NCI-H1436 treated with DMSO at 0.1 percent for 48 hours (cell line): ENCODE data around the gene FAM120AOS.

Experiments used
- DNase-seq: peaks from one replicate; lab custom pipeline; 2025; lab: John Stamatoyannopoulos, UW

The FAM120AOS gene

DNA sequence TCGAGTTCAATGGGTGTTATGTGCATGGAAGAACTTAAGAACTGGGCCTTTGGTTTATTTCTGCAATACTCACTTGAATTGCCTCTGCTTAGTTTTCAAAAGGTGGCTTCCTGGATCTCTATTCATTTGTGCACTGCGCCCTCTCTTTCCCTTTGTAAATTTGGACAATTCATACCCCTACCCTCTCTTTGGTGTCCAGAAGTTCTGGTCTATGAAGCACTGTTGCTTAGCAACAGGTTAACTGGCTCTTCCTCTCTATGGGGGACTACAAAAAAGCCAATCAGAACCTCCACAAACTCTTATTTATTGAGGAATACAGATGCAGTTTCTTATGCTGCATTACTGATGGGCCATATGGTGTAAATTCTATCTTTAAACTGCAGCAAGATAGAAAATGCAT lies 15.4 kb downstream of the FAM120AOS start:
- no peak for DNase-seq

DNA sequence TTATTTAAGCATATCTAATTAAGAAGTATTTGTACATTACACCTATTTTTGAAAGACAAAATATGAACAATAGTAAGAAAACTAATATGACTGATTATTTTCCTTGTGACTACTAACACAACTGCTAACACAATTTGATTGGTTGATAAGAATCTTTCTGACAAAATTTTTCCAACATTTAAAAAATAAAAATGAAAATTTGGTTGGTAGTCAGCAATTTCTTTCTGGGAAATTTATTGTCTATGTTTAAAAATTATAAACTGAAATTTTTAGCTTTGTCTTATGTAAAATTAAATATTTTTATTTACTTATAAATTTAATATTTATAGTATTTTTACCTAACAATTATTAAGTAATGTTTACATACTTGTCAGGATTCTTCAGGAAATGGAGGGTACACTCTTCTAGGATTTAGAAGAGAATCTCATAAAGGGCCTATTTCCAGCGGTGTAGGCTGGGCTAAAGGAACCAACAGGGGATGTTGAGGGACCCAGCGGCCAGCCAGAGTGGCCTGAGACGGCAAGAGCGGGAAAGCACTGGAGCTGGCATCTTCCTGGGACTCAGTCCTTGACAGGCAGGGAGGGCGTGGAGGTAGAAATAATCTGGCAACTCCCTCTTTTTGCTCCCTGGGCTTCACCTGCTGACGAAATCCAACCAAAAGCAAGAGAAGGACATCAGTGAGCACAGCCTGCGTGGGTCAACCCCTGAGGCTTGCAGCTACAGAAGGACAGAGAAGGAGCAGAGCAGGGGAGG lies 16.6 kb downstream of the FAM120AOS start:
- DNase-seq = no peak

DNA sequence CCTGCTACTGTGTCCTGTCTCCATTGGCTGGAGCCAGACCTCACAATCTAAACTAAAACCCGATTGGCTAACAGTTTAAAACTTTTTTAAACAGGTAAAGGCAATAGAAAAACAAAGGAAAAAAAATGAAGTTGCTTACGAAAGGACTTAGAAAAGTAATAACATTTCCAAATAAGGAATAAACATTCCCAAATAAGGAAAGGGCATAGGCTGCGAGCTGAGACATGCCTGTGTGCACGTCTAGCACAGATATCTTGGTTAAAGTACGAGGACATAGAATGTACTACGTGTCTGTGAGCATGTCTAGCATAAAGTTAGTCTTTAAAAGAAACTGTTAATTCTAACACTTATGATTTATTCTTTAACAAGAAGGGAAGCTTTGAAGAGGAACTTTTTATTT lies 17.2 kb downstream of the FAM120AOS start:
- no peak for DNase-seq

DNA sequence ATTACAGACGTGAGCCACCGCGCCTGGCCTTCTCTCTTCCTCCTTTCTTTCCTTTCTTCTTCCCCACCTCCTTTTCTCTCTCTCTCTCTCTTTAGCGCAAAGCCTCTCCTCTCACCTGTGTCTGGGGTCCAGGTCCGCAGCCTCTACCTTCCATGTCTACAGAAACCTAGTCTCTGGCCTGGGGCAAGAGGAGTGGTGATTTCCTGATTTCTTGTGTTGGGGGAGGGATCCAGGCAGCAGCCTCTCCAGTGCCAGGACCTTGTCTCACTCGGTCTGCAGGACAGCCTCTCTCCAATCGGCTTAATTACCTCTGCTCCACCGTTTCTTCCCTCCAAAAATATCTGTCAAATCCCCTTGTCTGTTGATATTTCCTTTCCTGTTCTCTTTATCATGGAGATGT lies 18.0 kb downstream of the FAM120AOS start:
- DNase-seq = no peak

DNA sequence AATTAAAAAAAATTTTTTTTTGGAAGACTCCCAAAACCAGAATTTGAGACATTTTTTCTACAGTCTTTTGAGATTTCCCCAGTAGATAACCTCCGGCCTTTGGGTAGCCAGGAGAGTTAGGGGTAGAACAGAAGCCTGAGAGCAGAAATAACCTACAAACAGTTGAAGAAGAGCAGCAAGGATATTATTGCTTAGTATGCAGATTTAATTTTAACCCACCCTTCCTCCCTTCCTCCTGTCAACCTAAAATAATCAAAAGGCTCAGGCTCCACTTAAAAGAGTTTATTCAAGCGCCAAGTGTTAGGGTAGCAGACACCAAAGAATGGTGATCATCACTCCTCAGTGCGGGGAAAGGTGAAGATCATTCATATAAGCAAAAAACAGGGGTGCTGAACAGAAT lies 19.3 kb downstream of the FAM120AOS start:
- DNase-seq = no peak

DNA sequence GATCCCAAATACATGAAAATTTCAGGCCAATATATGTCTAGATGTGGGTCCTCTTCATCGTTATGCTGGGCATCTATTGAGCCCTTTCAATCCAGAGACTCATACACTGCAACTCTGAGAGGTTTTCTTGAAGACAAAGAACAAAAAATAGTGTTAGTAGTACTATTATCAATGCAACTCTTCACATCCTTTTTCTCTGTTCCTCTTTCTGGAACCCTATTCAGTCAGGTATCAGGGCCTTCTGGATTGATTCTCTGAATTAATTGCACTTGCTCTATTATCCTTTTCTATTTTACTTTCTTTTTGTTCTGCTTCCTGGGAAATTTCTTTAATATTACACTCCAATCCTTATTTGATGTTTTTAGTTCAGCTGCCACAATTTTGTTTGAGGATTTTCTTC lies 20.4 kb downstream of the FAM120AOS start:
- no peak for DNase-seq

DNA sequence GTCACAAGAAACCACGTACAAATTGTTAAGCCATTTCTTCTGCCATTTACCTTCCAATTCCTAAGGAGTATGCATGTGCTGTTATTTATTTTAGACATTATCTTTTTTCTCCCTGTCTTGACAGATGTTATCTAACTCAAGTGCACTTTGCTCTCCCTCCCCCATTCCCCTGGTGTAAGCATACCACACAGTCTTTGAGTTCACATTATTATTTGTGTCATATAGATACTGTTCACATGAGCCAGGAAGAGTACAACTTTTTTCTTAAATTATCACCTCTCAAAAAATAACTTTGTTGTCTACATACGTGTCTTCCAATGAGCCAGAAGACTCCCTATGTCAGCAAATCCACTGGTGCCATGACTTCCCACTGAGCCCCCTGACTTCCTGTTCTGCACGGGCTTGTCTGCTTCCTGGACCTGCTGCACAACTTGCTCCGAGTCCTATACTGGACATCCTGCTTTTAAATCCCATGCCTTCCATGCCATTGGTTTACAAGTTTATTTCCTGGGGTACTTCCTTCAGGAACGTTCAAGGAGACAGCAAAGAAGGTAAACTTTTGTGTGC lies 21.8 kb downstream of the FAM120AOS start:
- DNase-seq = no peak

DNA sequence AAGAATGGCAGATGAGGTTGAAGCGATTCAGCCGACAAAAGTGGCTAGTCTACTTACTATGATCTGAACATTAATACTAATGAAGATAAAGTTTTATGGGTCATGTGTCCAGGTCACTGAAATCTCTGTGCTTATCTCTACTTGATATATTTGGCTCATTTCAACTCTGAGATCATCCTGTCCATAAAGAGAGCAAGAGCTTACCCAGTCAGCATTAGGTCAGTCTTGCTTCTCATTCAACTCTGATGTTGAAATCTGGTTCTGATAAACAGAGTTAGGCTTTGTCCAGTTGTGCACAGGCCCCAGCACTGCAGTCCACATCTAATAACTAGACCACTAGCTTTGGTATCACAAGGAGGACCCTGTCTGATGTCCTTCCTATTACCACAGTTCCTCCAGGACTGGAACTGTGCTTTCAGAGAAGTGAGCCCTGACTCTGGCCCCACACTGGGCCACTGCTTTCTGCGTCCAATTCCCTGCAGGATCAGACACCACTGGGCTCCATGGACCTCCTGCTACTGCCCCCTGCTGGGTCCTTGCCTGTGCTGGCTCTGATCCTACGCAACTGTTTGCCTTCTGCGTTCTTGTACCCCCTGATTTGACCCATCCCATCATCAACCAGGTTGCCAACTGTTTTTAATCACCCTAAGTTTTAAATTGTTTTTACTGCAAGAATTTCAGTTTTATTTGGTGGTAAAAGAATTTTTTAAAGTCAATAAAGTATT lies 25.6 kb downstream of the FAM120AOS start:
- no peak for DNase-seq

DNA sequence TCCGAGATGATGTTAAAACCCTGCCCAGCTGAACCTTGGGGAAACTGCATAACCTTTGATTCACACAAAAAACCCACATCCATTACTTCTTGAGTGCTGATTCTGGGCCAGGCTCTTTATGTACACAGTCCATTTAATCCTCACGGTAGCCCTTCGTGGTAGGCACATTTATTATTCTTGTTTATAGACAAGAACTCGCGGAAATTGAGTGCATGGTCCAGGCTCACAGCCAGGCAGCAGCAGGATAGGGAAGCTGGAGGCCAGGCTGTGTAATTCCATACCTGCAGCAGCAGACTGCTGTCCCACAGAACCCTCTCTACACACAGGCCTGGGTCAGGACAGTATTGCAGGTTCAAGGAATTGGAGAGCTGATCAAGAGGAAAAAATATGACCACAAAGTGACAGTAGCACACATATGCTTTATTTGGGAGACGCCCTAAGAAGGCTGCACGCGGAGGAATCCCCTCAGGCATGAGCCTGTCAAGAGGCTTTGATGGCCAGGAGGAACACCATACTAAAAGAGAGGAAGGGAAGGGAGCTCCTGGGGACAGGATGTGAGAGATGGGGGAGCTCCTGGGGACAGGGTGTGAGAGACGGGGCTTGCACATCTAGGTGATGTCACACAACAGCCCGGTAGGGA lies 30.3 kb downstream of the FAM120AOS start:
- no peak for DNase-seq

DNA sequence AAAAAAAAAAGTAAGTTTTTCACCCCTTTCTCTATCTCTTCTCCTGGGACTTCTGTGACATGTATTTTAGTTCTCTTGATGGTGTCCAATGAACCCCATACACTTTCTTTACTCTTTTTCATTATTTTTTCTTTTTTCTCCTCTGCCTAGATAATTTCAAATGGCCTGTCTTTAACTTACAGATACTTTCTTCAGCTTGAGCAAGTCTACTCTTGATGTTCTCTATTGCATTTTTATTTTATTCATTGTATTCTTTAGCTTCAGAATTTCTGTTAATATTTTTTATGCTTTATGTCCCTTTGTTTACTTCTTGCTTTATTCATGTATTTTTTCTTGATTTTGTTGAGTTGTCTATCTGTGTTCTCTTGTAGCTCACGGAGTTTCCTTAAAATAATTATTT lies 34.4 kb downstream of the FAM120AOS start:
- DNase-seq = no peak

DNA sequence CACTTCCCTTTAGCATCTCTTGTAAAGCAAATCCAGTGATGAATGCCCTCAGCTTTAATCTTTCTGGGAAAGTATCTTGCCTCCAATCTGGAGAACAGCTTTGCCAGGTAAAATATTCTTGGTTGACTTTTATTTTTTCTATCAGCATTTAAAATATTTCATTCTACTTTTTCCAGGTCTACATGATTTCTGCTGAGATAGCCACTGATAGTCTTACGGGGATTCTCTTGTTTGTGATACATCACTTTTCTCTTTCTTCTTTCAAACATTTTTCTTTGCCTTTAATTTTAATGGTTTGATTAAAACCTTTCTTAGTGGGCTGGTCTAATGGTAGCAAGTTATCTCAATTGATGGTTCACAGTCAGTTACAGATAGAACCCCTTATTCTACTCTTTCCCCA lies 35.8 kb downstream of the FAM120AOS start:
- DNase-seq = no peak

DNA sequence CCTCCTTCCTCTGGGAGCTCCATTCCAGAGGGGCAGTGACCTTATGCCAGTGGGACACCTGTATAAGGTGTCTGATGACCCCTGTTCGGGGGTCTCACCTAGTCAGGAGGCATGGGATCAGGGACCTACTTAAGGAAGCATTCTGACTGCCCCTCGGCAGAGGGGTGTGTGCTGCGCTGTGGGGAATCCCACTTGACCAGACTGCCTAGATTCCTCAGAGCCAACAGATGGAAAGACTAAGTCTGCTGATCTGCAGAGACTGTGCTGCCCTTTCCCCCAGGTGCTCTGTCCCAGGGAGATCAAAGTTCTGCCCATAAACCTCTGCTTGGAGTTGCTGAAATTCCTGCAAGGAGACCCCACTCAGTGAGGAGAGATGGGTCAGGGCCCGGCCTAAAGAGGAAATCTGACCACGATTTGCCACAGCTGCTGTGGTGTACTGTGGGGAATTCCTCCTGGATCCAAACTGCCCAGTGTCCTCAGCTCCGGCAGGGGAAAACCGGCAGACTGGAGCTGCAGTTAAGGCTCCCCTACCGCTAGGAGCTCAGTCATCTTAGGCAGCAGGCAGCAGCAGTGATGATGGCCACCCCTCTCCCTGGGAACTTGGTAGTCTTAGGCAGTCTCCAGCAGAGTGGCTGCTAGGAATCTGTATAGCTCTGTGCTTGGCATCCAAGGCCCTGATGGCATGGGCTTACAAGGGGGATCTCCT lies 36.7 kb downstream of the FAM120AOS start:
- DNase-seq = no peak

DNA sequence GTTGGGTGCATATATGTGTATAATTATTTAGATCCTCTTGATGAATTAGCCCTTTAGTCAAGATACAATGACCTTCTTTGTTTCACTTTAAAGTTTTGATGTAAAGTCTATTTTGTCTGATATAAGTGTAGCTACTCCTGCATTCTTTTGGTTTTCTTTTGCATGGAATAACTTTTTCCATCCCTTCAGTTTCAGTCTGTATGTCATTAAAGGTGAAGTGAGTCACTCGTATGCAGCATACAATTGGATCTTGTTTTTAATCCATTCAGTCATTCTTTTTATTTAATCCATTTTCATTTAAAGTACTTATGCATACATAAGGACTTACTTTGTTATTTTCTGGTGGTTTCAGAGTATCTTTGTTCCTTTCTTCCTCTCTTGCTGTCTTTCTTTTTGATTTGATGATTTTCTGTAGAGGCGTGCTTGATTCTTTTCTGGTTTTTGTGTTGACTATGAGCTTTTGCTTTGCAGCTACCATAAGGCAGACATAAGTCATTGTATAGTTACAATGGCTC lies 38.1 kb downstream of the FAM120AOS start:
- no peak for DNase-seq

DNA sequence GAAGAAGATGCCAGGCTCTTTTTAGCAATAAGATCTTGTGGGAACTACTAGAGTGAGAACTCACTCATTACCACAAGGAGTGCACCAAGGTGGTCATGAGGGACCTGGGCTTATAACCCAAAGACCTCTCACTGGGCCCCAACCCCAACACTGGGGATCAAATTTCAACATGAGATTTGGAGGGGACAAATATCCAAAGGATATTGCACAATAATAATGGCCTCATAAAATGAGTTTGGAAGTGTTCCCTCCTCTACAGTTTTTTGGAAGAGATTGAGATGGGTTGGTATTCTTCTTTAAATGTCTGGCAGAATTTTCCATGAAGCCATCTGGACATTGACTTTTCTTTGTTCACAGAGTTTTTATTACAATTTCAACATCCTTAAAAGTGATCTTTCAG lies 39.9 kb downstream of the FAM120AOS start:
- DNase-seq = no peak

DNA sequence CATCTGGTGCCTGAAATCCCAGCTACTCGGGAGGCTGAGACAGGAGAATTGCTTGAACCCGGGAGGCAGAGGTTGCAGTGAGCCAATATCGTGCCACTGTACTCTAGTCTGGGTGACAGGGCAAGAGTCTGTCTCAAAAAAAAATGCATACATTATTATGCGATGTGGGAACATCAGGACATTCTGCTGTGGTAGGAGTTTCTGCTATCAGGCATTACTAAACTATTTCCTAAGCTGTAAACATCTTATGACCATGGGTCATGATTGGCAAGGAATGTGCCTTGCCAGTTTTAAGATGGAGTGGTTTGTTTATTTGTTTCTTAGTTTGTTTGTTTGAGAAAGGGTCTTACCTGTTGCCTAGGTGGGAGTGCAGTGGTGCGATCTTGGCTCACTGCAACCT lies 47.0 kb downstream of the FAM120AOS start:
- no peak for DNase-seq

DNA sequence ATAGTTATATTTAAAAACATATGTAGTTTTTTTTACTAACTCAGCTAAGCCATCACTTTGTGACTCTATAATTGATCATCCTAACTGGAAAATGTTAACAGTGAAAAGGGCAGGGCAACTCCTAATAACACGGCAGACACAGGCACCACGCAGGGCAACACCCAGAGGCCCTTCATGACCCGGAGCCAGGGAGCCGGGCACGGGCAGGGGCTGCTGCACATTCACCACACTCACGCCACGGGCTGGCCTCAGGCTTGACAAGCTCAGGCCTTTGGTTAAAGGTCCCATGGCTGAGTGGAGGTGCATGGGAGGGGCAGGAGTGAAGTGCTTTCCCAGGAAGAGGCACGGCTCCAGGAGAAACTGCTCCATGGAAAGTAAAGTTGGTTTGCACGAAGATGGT lies 54.9 kb downstream of the FAM120AOS start:
- no peak for DNase-seq

DNA sequence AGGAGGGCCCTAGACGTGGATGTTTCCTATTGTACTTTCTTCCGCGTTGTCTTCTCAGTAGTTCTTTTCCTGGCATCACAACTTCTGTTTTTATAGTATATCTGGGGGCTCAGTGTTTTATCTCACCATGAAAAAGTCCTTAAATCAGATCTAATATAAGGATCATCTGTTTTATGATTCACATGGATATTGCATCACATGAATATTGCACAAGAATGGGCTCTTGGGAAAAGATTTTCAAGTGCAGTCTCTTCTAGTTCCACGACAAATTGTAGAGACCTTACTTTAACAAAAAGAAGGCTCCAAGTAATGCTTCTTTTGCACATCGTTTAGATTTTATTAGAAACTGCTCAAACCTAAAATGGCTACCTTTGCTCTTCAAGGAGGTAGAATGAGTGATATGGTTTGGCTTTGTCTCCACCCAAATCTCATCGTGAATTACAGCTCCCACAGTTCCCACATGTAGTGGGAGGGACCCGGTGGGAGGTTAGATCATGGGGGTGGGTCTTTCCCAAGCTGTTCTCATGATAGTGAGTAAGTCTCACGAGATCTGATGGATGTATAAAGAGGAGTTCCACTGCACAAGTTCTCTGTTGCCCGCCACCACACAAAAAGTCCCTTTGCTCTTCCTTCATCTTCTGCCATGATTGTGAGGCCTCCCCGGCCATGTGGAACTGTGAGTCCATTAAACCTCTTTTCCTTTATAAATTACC lies 55.6 kb downstream of the FAM120AOS start:
- DNase-seq = no peak
